PC-9 (cell line): ENCODE measurements around the gene GLOD4.

ENCODE experiments used
- CTCF ChIP-seq: fragments of 200-600 bp; sonication (generic); conservative IDR thresholded peaks from 2 replicates; pipeline ENCODE4 v1.6.1; 2017; ENCODE audit warnings: mixed run types, antibody characterized with exemption, mild to moderate bottlenecking, moderate library complexity
- EZH2 ChIP-seq: fragments of 200-600 bp; sonication (generic); IDR thresholded peaks from 2 replicates; pipeline ENCODE4 v1.8.0; 2017; ENCODE audit warnings: antibody characterized with exemption, low read depth

- TF ChIP-seq CTCF: no peak
- TF ChIP-seq EZH2: no peak
Measured at GRCh38 chr17:742147-742793, 39.8 kb downstream of the GLOD4 start.
